Endodermal cell (in vitro differentiated cells): ENCODE measurements around the gene HES4. TPM values are rescaled to one million over a fixed set of nuclear protein-coding genes. Genes with fewer than 3 reads are reported as not detected.

Experiments
- DNase-seq: peaks from one replicate; pipeline ENCODE4 v3.0.0-alpha.2; 2017
- H3K27ac ChIP-seq: 2 replicates; pipeline ENCODE4 v1.5.1; 2013; ENCODE audit warnings: mild to moderate bottlenecking, low read depth, low read length, moderate library complexity
- H3K27me3 ChIP-seq: 2 replicates; pipeline ENCODE4 v1.6.1; 2013; ENCODE audit warnings: mild to moderate bottlenecking, low read length, moderate library complexity; ENCODE audit not compliant: insufficient read depth, control insufficient read depth, poor library complexity, severe bottlenecking
- H3K36me3 ChIP-seq: 2 replicates; pipeline ENCODE4 v1.7.0; 2013; ENCODE audit warnings: mild to moderate bottlenecking, low read length, moderate library complexity; ENCODE audit not compliant: control insufficient read depth, insufficient read depth
- H3K4me1 ChIP-seq: one replicate; pipeline ENCODE4 v1.7.0; 2013; ENCODE audit warnings: low read length; ENCODE audit not compliant: control insufficient read depth, insufficient read depth
- H3K4me3 ChIP-seq: 2 replicates; pipeline ENCODE4 v1.5.1; 2013; ENCODE audit warnings: mild to moderate bottlenecking, low read length, moderate library complexity
- H3K9ac ChIP-seq: 2 replicates; pipeline ENCODE4 v1.6.1; 2013; ENCODE audit warnings: mild to moderate bottlenecking, low read length, moderate library complexity; ENCODE audit not compliant: poor library complexity, severe bottlenecking; ENCODE audit errors: extremely low read depth
- H3K9me3 ChIP-seq: 2 replicates; pipeline ENCODE4 v1.6.1; 2013; ENCODE audit warnings: mild to moderate bottlenecking, low read length, moderate library complexity; ENCODE audit not compliant: control insufficient read depth
- H3K27ac Mint-ChIP-seq: 2 replicates; pipeline ENCODE4 v1.8.0; 2020; ENCODE audit warnings: mixed read lengths
- H3K27me3 Mint-ChIP-seq: 2 replicates; pipeline ENCODE4 v1.8.0; 2021; ENCODE audit warnings: mild to moderate bottlenecking, mixed read lengths; ENCODE audit not compliant: insufficient read depth
- H3K36me3 Mint-ChIP-seq: 2 replicates; pipeline ENCODE4 v1.8.0; 2020; ENCODE audit warnings: low read depth, mixed read lengths
- H3K4me1 Mint-ChIP-seq: 2 replicates; pipeline ENCODE4 v1.8.0; 2020; ENCODE audit warnings: mixed read lengths
- H3K4me3 Mint-ChIP-seq: 2 replicates; pipeline ENCODE4 v1.8.0; 2020; ENCODE audit warnings: mild to moderate bottlenecking, moderate library complexity, mixed read lengths
- H3K9me3 Mint-ChIP-seq: 2 replicates; pipeline ENCODE4 v1.8.0; 2020; ENCODE audit warnings: mild to moderate bottlenecking, mixed read lengths
- CTCF ChIP-seq: fragments of 200-600 bp; sonication (generic); conservative IDR thresholded peaks from 2 replicates; pipeline ENCODE4 v1.5.0; 2021; ENCODE audit warnings: antibody characterized with exemption, mild to moderate bottlenecking
- WGBS, 2 experiments: methylation state at CpG; one replicate each; pipeline versions ENCODE4 v1.1.5 to v1.1.7; 2013; ENCODE audit warnings: missing lambda C conversion rate in 2 of 2, mixed read lengths in 1 of 2; ENCODE audit not compliant: insufficient coverage in 1 of 2, insufficient read length in 1 of 2; 5-methylcytosine and 5-hydroxymethylcytosine counted together
- long read RNA-seq, 4 experiments: library from polyadenylated mRNA in 2 of 4; library from RNA in 1 of 4; library from capped mRNA in 1 of 4; stranded (forward) in 3 of 4; unstranded in 1 of 4; transcript quantifications; one replicate each; pipeline ENCODE4 v2.0.0, GENCODE V29; 2020 to 2021; ENCODE audit warnings: inconsistent platforms in 1 of 4
- polyA plus RNA-seq, 2 experiments: library from polyadenylated mRNA; stranded (reverse); fragments of 50-300 nt; gene quantifications; one replicate each; pipeline ENCODE4 v1.2.3, GENCODE V29; 2013
- total RNA-seq, 2 donors: library from RNA; stranded (reverse); fragmentation: NEBNext Ultra II Directional in 1 of 2; extraction: Animal tissue kit (Norgen Biotek cat#: 25700) in 1 of 2; gene quantifications; 2 replicates in 1 of 2; 3 replicates in 1 of 2; pipeline ENCODE4 v1.2.1, GENCODE V29; 2021

Gene HES4
- 10 to 100 TPM; 16.1 to 19.7 TPM for total RNA-seq
- 144 TPM for polyA plus RNA-seq (2013, experiment 1 of 2)
- polyA plus RNA-seq (2013, experiment 2 of 2): 117 TPM
- long read RNA-seq, experiment 1, partial matches to known transcripts: 1 of 10 reads
- long read RNA-seq, experiment 1, other reads (novel, unspliced or antisense): 1 of 10 reads
- long read RNA-seq, experiment 2, transcript HES4-203 (2 exons, 1,038 nt): minor isoform, 6 of 30 reads
- long read RNA-seq, experiment 2, transcript HES4-202 (3 exons, 1,040 nt): major isoform, 13 of 30 reads
- long read RNA-seq, experiment 2, transcript HES4-201 (4 exons, 899 nt): minor isoform, 7 of 30 reads
- long read RNA-seq, experiment 2, partial matches to known transcripts: 0 of 30 reads
- long read RNA-seq, experiment 2, other reads (novel, unspliced or antisense): 3 of 30 reads
- long read RNA-seq, experiment 3, partial matches to known transcripts: 0 of 2 reads
- long read RNA-seq, experiment 3, other reads (novel, unspliced or antisense): 0 of 2 reads
- long read RNA-seq, experiment 4: 0 reads

GRCh38 chr1:999725-1000356 lies at the start of gene HES4:
TSS of gene HES4 (minus strand) at chr1:1000097. CDS start at chr1:999973, 124 bp downstream.
- H3K27me3 Mint-ChIP-seq: peaks cover 67% of the 10 kb centered on the region
- peak within 1 kb of the TSS; percentile 95 for H3K9ac ChIP-seq
- no peaks in the 10 kb centered on the region for H3K9me3 Mint-ChIP-seq
- no peaks in the 10 kb centered on the region for H3K36me3 ChIP-seq
- H3K27me3 ChIP-seq: peaks cover 16% of the 10 kb centered on the region
- peak within 1 kb of the TSS; percentile 59 for H3K4me3 Mint-ChIP-seq
- no peaks in the 10 kb centered on the region for H3K9me3 ChIP-seq
- peak; percentile 97 for DNase-seq
- peak within 1 kb of the TSS; percentile 96 for H3K27ac Mint-ChIP-seq
- peak within 1 kb of the TSS; percentile 81 for H3K4me3 ChIP-seq
- WGBS, 2 experiments: 0 to 1% methylated on average over 38 to 94 of the region's 95 CpGs
- no peaks in the 10 kb centered on the region for H3K36me3 Mint-ChIP-seq
- peaks cover 12% of the 10 kb centered on the region for H3K4me1 ChIP-seq
- peaks cover 15% of the 10 kb centered on the region for H3K4me1 Mint-ChIP-seq
- no peak for TF ChIP-seq CTCF
- peak within 1 kb of the TSS; percentile 100 for H3K27ac ChIP-seq

GRCh38 chr1:1048765-1049164 lies 48.9 kb upstream of the HES4 start:
- no peaks in the 10 kb centered on the region for H3K4me1 ChIP-seq
- no peaks in the 10 kb centered on the region for H3K27me3 ChIP-seq
- no peak for DNase-seq
- Mint-ChIP-seq H3K36me3 (peaks cover 46% of the 10 kb centered on the region), H3K27me3 (no peaks in the 10 kb centered on the region), H3K4me3 (no peak overlapping the region), H3K27ac (no peak overlapping the region), H3K9me3 (no peaks in the 10 kb centered on the region), H3K4me1 (no peaks in the 10 kb centered on the region)
- no peak overlapping the region for H3K9ac ChIP-seq
- WGBS, 2 experiments: 90 to 95% methylated on average over 16 to 22 of the region's 28 CpGs
- H3K27ac ChIP-seq: no peak overlapping the region
- no peak overlapping the region for H3K4me3 ChIP-seq
- no peaks in the 10 kb centered on the region for H3K9me3 ChIP-seq
- H3K36me3 ChIP-seq: peaks cover 38% of the 10 kb centered on the region
- TF ChIP-seq CTCF: no peak

GRCh38 chr1:1047963-1048362 lies 48.1 kb upstream of the HES4 start:
- 95% methylated on average over 25 of the region's 25 CpGs; no CpG with 5 or more reads in 1 of the 2 experiments for WGBS, 2 experiments
- H3K4me3 Mint-ChIP-seq: no peak overlapping the region
- no peaks in the 10 kb centered on the region for H3K4me1 Mint-ChIP-seq
- H3K4me3 ChIP-seq: no peak overlapping the region
- H3K27ac Mint-ChIP-seq: no peak overlapping the region
- H3K36me3 ChIP-seq: peaks cover 34% of the 10 kb centered on the region
- H3K9me3 ChIP-seq: no peaks in the 10 kb centered on the region
- H3K27me3 ChIP-seq: no peaks in the 10 kb centered on the region
- TF ChIP-seq CTCF: no peak
- no peak overlapping the region for H3K27ac ChIP-seq
- no peaks in the 10 kb centered on the region for H3K4me1 ChIP-seq
- H3K27me3 Mint-ChIP-seq: peaks cover 2% of the 10 kb centered on the region
- no peaks in the 10 kb centered on the region for H3K9me3 Mint-ChIP-seq
- H3K36me3 Mint-ChIP-seq: peaks cover 47% of the 10 kb centered on the region
- DNase-seq: no peak
- H3K9ac ChIP-seq: no peak overlapping the region
